AG10803 (cell line): ENCODE data around the gene TBX18.

Source experiments
- DNase-seq: peaks from one replicate; pipeline ENCODE4 v3.0.0; 2010; ENCODE audit warnings: low read depth
- H3K4me3 ChIP-seq: 2 replicates; pipeline ENCODE4 v1.5.1; 2011; ENCODE audit warnings: mild to moderate bottlenecking, low read length, control low read depth
- TF ChIP-seq, protein P1 (sequence below): conservative IDR thresholded peaks from 2 replicates; pipeline ENCODE4 v1.5.1; 2011; ENCODE audit warnings: mild to moderate bottlenecking, low read length, control low read depth, inconsistent platforms

TBX18 gene

DNA sequence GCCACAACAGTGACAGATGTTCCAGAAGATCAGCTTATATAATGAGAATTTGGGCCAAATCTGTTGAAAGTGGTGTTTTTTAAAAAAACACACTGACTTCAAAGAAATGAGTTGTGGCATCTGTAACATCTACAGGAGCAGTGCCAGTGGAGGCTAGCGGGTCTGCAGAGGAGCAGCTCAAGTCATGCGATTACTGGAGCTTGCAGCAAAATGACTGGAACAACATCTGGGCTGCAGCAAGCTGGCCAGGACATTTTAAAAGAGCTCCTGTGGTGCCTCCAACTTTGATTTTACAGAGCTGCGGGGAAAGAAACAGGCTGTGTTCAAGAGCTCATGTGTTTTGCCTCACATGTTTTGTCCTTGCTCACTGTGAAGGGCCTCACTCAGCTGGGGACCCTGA is 57.2 kb downstream of the TBX18 start:
- peak; percentile 65 for DNase-seq
- no peak overlapping the region for H3K4me3 ChIP-seq
- TF ChIP-seq, protein P1, sequence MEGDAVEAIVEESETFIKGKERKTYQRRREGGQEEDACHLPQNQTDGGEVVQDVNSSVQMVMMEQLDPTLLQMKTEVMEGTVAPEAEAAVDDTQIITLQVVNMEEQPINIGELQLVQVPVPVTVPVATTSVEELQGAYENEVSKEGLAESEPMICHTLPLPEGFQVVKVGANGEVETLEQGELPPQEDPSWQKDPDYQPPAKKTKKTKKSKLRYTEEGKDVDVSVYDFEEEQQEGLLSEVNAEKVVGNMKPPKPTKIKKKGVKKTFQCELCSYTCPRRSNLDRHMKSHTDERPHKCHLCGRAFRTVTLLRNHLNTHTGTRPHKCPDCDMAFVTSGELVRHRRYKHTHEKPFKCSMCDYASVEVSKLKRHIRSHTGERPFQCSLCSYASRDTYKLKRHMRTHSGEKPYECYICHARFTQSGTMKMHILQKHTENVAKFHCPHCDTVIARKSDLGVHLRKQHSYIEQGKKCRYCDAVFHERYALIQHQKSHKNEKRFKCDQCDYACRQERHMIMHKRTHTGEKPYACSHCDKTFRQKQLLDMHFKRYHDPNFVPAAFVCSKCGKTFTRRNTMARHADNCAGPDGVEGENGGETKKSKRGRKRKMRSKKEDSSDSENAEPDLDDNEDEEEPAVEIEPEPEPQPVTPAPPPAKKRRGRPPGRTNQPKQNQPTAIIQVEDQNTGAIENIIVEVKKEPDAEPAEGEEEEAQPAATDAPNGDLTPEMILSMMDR: no peak

DNA sequence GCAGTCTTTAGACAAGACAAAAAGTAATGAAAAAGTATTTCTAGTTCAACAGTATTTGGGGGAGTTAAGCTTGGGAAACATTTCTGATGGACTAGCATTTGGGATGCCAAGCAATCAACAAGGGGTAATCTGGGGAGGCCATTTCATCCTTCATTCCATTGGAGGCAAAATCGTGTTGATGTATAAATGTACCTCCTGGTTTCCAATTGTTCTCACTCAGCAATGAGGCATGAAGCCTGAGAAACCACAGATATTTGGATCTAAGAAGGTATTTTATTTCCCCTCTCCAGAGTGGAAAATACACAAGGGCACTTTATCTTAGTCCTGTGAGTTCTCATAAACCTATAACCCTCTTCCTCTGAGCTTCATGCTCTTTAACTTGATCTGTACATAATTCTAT is 68.2 kb downstream of the TBX18 start:
- TF ChIP-seq, protein P1: no peak
- no peak overlapping the region for H3K4me3 ChIP-seq
- peak; percentile 72 for DNase-seq

DNA sequence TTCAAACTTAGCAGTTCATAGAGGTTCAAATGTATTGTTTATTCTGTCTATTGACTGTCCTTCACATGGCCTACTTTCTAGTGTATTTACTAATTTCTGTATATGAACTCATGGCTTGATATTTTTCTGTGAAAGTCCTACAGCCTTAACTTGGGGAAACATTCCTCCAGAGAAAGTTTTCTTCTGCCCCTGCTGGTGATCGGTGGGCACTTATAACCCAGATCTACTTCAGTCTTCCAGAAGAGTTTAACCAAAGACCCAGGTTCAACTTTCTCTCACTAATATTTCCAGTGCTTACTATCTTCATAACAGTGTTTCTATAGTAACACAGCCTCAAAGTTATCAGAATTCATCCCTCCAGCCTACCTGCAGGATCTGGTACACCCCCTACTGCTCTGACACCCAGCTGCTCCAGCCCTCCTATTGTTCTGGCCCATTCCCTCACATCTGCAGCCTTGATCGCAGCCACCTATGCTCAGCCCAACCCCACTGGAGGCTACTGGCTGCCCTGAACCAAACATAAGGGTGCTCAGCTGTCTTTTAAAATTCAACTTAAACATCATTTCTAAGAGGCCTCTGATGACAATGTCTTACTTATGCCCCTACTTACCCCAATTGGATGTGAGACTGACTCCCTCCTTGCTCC is 72.3 kb downstream of the TBX18 start:
- TF ChIP-seq, protein P1: no peak
- DNase-seq: no peak
- H3K4me3 ChIP-seq: no peak overlapping the region

DNA sequence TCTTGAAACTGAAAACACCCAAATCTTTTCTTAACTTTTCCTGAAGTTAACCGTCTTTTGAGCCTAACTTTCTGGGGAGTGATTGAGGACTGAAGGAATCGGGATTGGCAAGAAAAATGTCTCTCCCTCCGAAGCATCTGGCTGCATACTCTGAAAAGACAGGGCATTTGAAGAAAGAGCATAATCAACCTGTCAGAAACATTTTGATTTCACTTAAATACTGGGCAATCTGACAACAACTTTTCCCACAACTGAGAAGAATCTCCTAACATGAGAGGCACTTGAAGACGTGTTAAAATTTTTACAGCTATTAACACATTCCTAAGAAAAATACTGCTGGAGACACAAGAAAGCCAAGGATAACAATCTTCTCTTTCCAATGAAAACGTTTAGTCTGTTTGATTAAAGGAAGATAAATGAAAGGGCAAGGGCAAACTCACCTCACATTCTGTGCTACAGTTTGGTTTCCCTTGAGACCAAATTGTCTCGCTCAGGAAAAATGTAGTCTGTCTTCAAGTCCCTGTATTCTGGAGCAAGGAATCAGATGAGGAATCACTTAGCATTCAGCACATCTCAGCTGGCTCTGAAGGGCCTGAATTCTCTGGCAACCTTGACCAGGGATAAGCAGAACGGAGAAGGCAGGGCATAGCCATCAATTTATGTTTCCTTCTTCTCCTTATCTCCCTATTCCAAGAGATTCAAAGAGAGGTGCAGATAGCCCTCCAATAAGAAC is 76.1 kb downstream of the TBX18 start:
- H3K4me3 ChIP-seq: no peak overlapping the region
- DNase-seq: peak; percentile 78
- TF ChIP-seq, protein P1: no peak

DNA sequence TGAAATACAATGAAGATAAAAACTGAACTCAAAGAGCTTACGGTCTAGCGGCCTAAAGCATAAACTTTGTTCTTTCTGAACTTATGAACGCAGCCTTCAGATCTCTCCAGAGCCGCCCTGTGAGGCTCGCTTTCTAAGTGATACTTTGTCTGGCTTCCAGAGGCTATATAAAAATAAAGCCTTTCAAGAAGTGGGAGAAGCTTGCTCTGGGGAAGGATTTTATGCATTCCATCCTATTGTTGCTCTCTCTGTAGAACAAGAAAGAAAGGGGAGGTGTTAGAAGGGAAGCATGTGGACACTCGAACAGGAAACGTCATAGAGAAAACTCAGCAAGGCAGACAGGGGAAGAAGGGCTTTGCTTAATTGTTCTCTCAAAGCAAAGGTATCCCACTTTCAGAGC is 77.0 kb downstream of the TBX18 start:
- peak; percentile 67 for DNase-seq
- H3K4me3 ChIP-seq: no peak overlapping the region
- TF ChIP-seq, protein P1: no peak

DNA sequence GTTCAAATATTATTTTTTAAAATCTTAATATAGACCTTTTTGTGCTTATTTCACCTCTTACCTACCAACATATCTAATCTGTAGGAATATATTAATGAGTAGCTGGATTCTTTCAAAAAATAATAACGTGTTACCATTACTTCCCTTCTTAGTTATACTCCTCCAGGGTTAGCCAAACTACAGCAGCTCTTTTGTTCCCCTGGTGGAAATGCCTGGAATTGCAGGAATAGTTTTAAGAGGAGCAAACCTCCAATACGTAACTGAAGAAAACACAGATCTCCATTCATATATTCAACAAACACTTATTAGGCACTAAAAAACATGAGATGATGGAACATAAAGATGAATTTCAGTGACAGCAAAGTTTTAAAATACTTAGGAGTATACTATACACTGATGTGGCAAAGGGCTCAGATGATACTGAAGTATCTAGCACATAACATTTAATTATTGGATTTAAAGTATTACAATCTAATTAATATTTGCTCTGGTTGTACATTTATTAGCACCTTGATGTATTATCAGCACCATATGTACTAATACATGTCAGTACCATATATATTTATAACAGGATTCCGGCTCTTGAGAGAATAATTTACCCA is 78.3 kb downstream of the TBX18 start:
- TF ChIP-seq, protein P1: peak; percentile 44
- H3K4me3 ChIP-seq: no peak overlapping the region
- no peak for DNase-seq
